ENCODE results near the gene CSF3R. TPM values are rescaled to one million over a fixed set of nuclear protein-coding genes. Genes with fewer than 3 reads are reported as not detected.

CSF3R gene
- total and polyA plus RNA-seq, 2 donors from 2014 or later: 1.4 to 13.3 TPM

- no peak for DNase-seq
- Histone ChIP-seq H3K27ac (ENCODE audit: low read depth in 2 of 2, low read length in 2 of 2) (no peak overlapping the region), H3K9ac (ENCODE audit: low read length in 3 of 3) (no peak overlapping the region), H3K4me1 (ENCODE audit: control insufficient read depth in 2 of 3, insufficient read depth in 2 of 3, low read depth in 1 of 3, low read length in 3 of 3) (peaks cover 0 to 4% (median 0%) of the 10 kb centered on the region in 3 donors), H3K4me3 (ENCODE audit: low read length in 3 of 3) (no peak overlapping the region), H3K27me3 (ENCODE audit: control insufficient read depth, insufficient read depth, low read length) (no peaks in the 10 kb centered on the region), H3K9me3 (ENCODE audit: control insufficient read depth in 2 of 3, insufficient read depth in 1 of 3, low read length in 3 of 3) (no peaks in the 10 kb centered on the region), H3K36me3 (ENCODE audit: control insufficient read depth in 2 of 3, insufficient read depth in 3 of 3, low read length in 3 of 3) (no peaks in the 10 kb centered on the region)
- intact Hi-C loops (cut with DNase I): no loop called here
- no peak for FAIRE-seq
- no peak for TF ChIP-seq CTCF (IDR thresholded peaks at IDR 0.05; ENCODE audit: borderline replicate concordance, extremely low read depth, insufficient read depth)
Measured at GRCh38 chr1:36442337-36442736, 40.4 kb downstream of the CSF3R start.

GRCh38 chr1:36440646-36441045, 42.1 kb downstream of the CSF3R start:
- intact Hi-C loops (cut with DNase I): no loop called here
- no peak for FAIRE-seq

GRCh38 chr1:36440044-36440443, 42.7 kb downstream of the CSF3R start:
- Histone ChIP-seq H3K27ac (ENCODE audit: low read depth in 2 of 2, low read length in 2 of 2) (no peak overlapping the region), H3K36me3 (ENCODE audit: control insufficient read depth in 2 of 3, insufficient read depth in 3 of 3, low read length in 3 of 3) (no peaks in the 10 kb centered on the region), H3K27me3 (ENCODE audit: control insufficient read depth, insufficient read depth, low read length) (no peaks in the 10 kb centered on the region), H3K9ac (ENCODE audit: low read length in 3 of 3) (no peak overlapping the region), H3K9me3 (ENCODE audit: control insufficient read depth in 2 of 3, insufficient read depth in 1 of 3, low read length in 3 of 3) (no peaks in the 10 kb centered on the region), H3K4me3 (ENCODE audit: low read length in 3 of 3) (no peak overlapping the region), H3K4me1 (ENCODE audit: control insufficient read depth in 2 of 3, insufficient read depth in 2 of 3, low read depth in 1 of 3, low read length in 3 of 3) (peaks cover 0 to 4% (median 0%) of the 10 kb centered on the region in 3 donors)
- DNase-seq (no peak), FAIRE-seq (no peak)
- TF ChIP-seq CTCF (IDR thresholded peaks at IDR 0.05; ENCODE audit: borderline replicate concordance, extremely low read depth, insufficient read depth): no peak
- intact Hi-C loops (cut with DNase I): no loop called here

More at GRCh38 chr1:36440646-36441045, 42.1 kb downstream of the CSF3R start:
- Histone ChIP-seq H3K27ac (ENCODE audit: low read depth in 2 of 2, low read length in 2 of 2) (no peak overlapping the region), H3K9me3 (ENCODE audit: control insufficient read depth in 2 of 3, insufficient read depth in 1 of 3, low read length in 3 of 3) (no peaks in the 10 kb centered on the region), H3K4me1 (ENCODE audit: control insufficient read depth in 2 of 3, insufficient read depth in 2 of 3, low read depth in 1 of 3, low read length in 3 of 3) (peaks cover 0 to 4% (median 0%) of the 10 kb centered on the region in 3 donors), H3K9ac (ENCODE audit: low read length in 3 of 3) (no peak overlapping the region), H3K36me3 (ENCODE audit: control insufficient read depth in 2 of 3, insufficient read depth in 3 of 3, low read length in 3 of 3) (no peaks in the 10 kb centered on the region), H3K27me3 (ENCODE audit: control insufficient read depth, insufficient read depth, low read length) (no peaks in the 10 kb centered on the region), H3K4me3 (ENCODE audit: low read length in 3 of 3) (no peak overlapping the region)
- no peak for DNase-seq
- TF ChIP-seq CTCF (IDR thresholded peaks at IDR 0.05; ENCODE audit: borderline replicate concordance, extremely low read depth, insufficient read depth): no peak

- Histone ChIP-seq H3K9me3 (ENCODE audit: control insufficient read depth in 2 of 3, insufficient read depth in 1 of 3, low read length in 3 of 3) (no peaks in the 10 kb centered on the region), H3K36me3 (ENCODE audit: control insufficient read depth in 2 of 3, insufficient read depth in 3 of 3, low read length in 3 of 3) (no peaks in the 10 kb centered on the region), H3K27ac (ENCODE audit: low read depth in 2 of 2, low read length in 2 of 2) (no peak overlapping the region), H3K4me3 (ENCODE audit: low read length in 3 of 3) (no peak overlapping the region), H3K27me3 (ENCODE audit: control insufficient read depth, insufficient read depth, low read length) (no peaks in the 10 kb centered on the region), H3K9ac (ENCODE audit: low read length in 3 of 3) (no peak overlapping the region), H3K4me1 (ENCODE audit: control insufficient read depth in 2 of 3, insufficient read depth in 2 of 3, low read depth in 1 of 3, low read length in 3 of 3) (peaks cover 0 to 4% (median 0%) of the 10 kb centered on the region in 3 donors)
- FAIRE-seq (no peak), DNase-seq (no peak)
- TF ChIP-seq CTCF (IDR thresholded peaks at IDR 0.05; ENCODE audit: borderline replicate concordance, extremely low read depth, insufficient read depth): no peak
- intact Hi-C loops (cut with DNase I): no loop called here
Measured at GRCh38 chr1:36438715-36439114, 44.0 kb downstream of the CSF3R start.

Data from kidney (tissue), 14 donors.